Measurements from ENCODE around the gene ZNF292. TPM values are rescaled to one million over a fixed set of nuclear protein-coding genes. Genes with fewer than 3 reads are reported as not detected.

Gene ZNF292
- total RNA-seq, 2 experiments from 2014 or later = 81.5 to 82.5 TPM

GRCh38 chr6:87164004-87164403, 8.6 kb downstream of the ZNF292 start:
- Histone ChIP-seq H3K4me3 (ENCODE audit: low read length) (no peak overlapping the region), H3K9me3 (ENCODE audit: control insufficient read depth in 1 of 2, insufficient read depth in 1 of 2, low read length in 2 of 2) (no peaks in the 10 kb centered on the region), H3K4me1 (ENCODE audit: insufficient read depth, low read length) (peaks cover 28% of the 10 kb centered on the region), H3K27ac (ENCODE audit: low read depth in 1 of 2, low read length in 2 of 2) (no peak overlapping the region), H3K36me3 (ENCODE audit: insufficient read depth, low read length) (no peaks in the 10 kb centered on the region), H3K27me3 (ENCODE audit: control insufficient read depth in 1 of 2, insufficient read depth in 2 of 2, low read length in 2 of 2) (no peaks in the 10 kb centered on the region)
- Mint-ChIP-seq H3K9me3 (no peaks in the 10 kb centered on the region), H3K36me3 (ENCODE audit: low read depth) (peaks cover 14% of the 10 kb centered on the region), H3K27me3 (no peaks in the 10 kb centered on the region), H3K4me1 (ENCODE audit: low read depth) (peaks cover 90% of the 10 kb centered on the region), H3K27ac (peak overlapping the region; percentile 9), H3K4me3 (peak overlapping the region; percentile 13)
- POLR2A ChIA-PET = interaction anchor here (0.8 kb wide), 1 partner anchor 8 kb away, joined by 5 read pairs; the partner anchor contains the start of gene ZNF292
- TF ChIP-seq CTCF (IDR thresholded peaks at IDR 0.05) = no peak
- no peak for DNase-seq
- CTCF ChIA-PET = interaction anchor here (1.2 kb wide), 1 partner anchor 24 kb away, joined by 3 read pairs; no protein-coding TSS in a partner anchor
- intact Hi-C loops (cut with DNase I, micrococcal nuclease) = no loop called here
- no peak for ATAC-seq (ENCODE audit: poor library complexity)

- H3K27ac ChIP-seq (ENCODE audit: low read depth in 1 of 2, low read length in 2 of 2) = no peak overlapping the region
- peak overlapping the region; percentile 9 for H3K27ac Mint-ChIP-seq
These were observed 9.1 kb downstream of the ZNF292 start for GRCh38 chr6:87164506-87164905.

GRCh38 chr6:87165185-87165584, 9.8 kb downstream of the ZNF292 start:
- no peaks in the 10 kb centered on the region for H3K27me3 ChIP-seq (ENCODE audit: control insufficient read depth in 1 of 2, insufficient read depth in 2 of 2, low read length in 2 of 2)
- no peaks in the 10 kb centered on the region for H3K9me3 ChIP-seq (ENCODE audit: control insufficient read depth in 1 of 2, insufficient read depth in 1 of 2, low read length in 2 of 2)
- no peak overlapping the region for H3K4me3 ChIP-seq (ENCODE audit: low read length)
- DNase-seq (no peak), ATAC-seq (ENCODE audit: poor library complexity) (no peak)
- peaks cover 14% of the 10 kb centered on the region for H3K36me3 Mint-ChIP-seq (ENCODE audit: low read depth)
- no peaks in the 10 kb centered on the region for H3K9me3 Mint-ChIP-seq
- CTCF ChIA-PET = no interaction called here
- H3K27ac ChIP-seq (ENCODE audit: low read depth in 1 of 2, low read length in 2 of 2) = no peak overlapping the region
- H3K27ac Mint-ChIP-seq = no peak overlapping the region
- no peaks in the 10 kb centered on the region for H3K27me3 Mint-ChIP-seq
- H3K4me1 ChIP-seq (ENCODE audit: insufficient read depth, low read length) = peaks cover 29% of the 10 kb centered on the region
- H3K36me3 ChIP-seq (ENCODE audit: insufficient read depth, low read length) = no peaks in the 10 kb centered on the region
- no peak for TF ChIP-seq CTCF (IDR thresholded peaks at IDR 0.05)
- intact Hi-C loops (cut with DNase I, micrococcal nuclease) = no loop called here
- H3K4me1 Mint-ChIP-seq (ENCODE audit: low read depth) = peaks cover 87% of the 10 kb centered on the region
- POLR2A ChIA-PET = no interaction called here
- H3K4me3 Mint-ChIP-seq = peak overlapping the region; percentile 28

More at GRCh38 chr6:87164506-87164905, 9.1 kb downstream of the ZNF292 start:
- no peaks in the 10 kb centered on the region for H3K27me3 Mint-ChIP-seq
- Histone ChIP-seq H3K27me3 (ENCODE audit: control insufficient read depth in 1 of 2, insufficient read depth in 2 of 2, low read length in 2 of 2) (no peaks in the 10 kb centered on the region), H3K36me3 (ENCODE audit: insufficient read depth, low read length) (no peaks in the 10 kb centered on the region), H3K4me3 (ENCODE audit: low read length) (no peak overlapping the region), H3K9me3 (ENCODE audit: control insufficient read depth in 1 of 2, insufficient read depth in 1 of 2, low read length in 2 of 2) (no peaks in the 10 kb centered on the region), H3K4me1 (ENCODE audit: insufficient read depth, low read length) (peaks cover 28% of the 10 kb centered on the region)
- H3K4me1 Mint-ChIP-seq (ENCODE audit: low read depth) = peaks cover 93% of the 10 kb centered on the region
- ATAC-seq (ENCODE audit: poor library complexity) = no peak
- POLR2A ChIA-PET = no interaction called here
- no peak for TF ChIP-seq CTCF (IDR thresholded peaks at IDR 0.05)
- no peak overlapping the region for H3K4me3 Mint-ChIP-seq
- CTCF ChIA-PET = interaction anchor here (1.2 kb wide), 1 partner anchor 25 kb away, joined by 3 read pairs; no protein-coding TSS in a partner anchor
- DNase-seq = no peak
- peaks cover 14% of the 10 kb centered on the region for H3K36me3 Mint-ChIP-seq (ENCODE audit: low read depth)
- H3K9me3 Mint-ChIP-seq = no peaks in the 10 kb centered on the region
- intact Hi-C loops (cut with DNase I, micrococcal nuclease) = no loop called here
